ENCODE measurements around the gene TEDC1. TPM values are rescaled to one million over a fixed set of nuclear protein-coding genes. Genes with fewer than 3 reads are reported as not detected.
A peak's percentile ranks its signal among the peaks of the same experiment; 100 is the strongest.

TEDC1 gene
- total RNA-seq (2021), result 16.4 to 17.9 TPM (median 16.7 TPM) in 3 replicates
- percentile 41 among the genes with signal in this experiment for Bru-seq, nascent RNA
- long read RNA-seq, experiment 1, transcript TEDC1-204 (8 exons, 1,630 nt), result major isoform, 7 of 25 reads
- long read RNA-seq, experiment 1, partial matches to known transcripts, result 3 of 25 reads
- long read RNA-seq, experiment 1, other reads (novel, unspliced or antisense), result 9 of 25 reads
- long read RNA-seq, experiment 2, full-length matches to known transcripts, result 12 of 21 reads
- long read RNA-seq, experiment 2, partial matches to known transcripts, result 4 of 21 reads
- long read RNA-seq, experiment 2, other reads (novel, unspliced or antisense), result 5 of 21 reads
- long read RNA-seq, experiment 3, partial matches to known transcripts, result 0 of 4 reads
- long read RNA-seq, experiment 3, other reads (novel, unspliced or antisense), result 4 of 4 reads

- Mint-ChIP-seq H3K9me3 (no peaks in the 10 kb centered on the region), H3K36me3 (no peaks in the 10 kb centered on the region), H3K4me1 (peaks cover 4% of the 10 kb centered on the region), H3K4me3 (peak within 1 kb of the TSS; percentile 71), H3K27me3 (ENCODE audit: low read depth) (peaks cover 38% of the 10 kb centered on the region), H3K27ac (no peak within 1 kb of the TSS; the same call in none of the 2 replicates)
- ATAC-seq, result peak; percentile 82
- CTCF ChIA-PET, result interaction anchor here (0.6 to 3.4 kb wide), 18 partner anchors 8 to 336 kb away, joined by 3 to 93 read pairs (median 8); partner anchors contain the start of gene BRF1
- POLR2A ChIA-PET, result interaction anchor here (1.7 kb wide), 1 partner anchor 10 kb away, joined by 10 read pairs; no protein-coding TSS in a partner anchor
- DNase-seq (ENCODE audit: low spot score), result peak; percentile 97
- TF ChIP-seq ZBTB21 (CRISPR knock-in tag; IDR thresholded peaks at IDR 0.05; ENCODE audit: borderline replicate concordance) (0 out of 2 replicates have a peak, but pooled peaks have one; percentile 39), JAZF1 (CRISPR knock-in tag; IDR thresholded peaks at IDR 0.05) (no peak), ZNF219 (CRISPR knock-in tag; IDR thresholded peaks at IDR 0.05; ENCODE audit: borderline replicate concordance) (0 out of 2 replicates have a peak, but pooled peaks have one; percentile 14), TCF7 (CRISPR knock-in tag; IDR thresholded peaks at IDR 0.05; ENCODE audit: low read depth) (no peak), ELF4 (CRISPR knock-in tag; IDR thresholded peaks at IDR 0.05; ENCODE audit: low read depth) (no peak), FOXJ3 (CRISPR knock-in tag; IDR thresholded peaks at IDR 0.05; ENCODE audit: borderline replicate concordance) (no peak), NFE2L1 (CRISPR knock-in tag; IDR thresholded peaks at IDR 0.05) (no peak), SMAD3 (CRISPR knock-in tag; IDR thresholded peaks at IDR 0.05; ENCODE audit: borderline replicate concordance) (no peak), GRHL2 (CRISPR knock-in tag; IDR thresholded peaks at IDR 0.05; ENCODE audit: insufficient replicate concordance, severe bottlenecking) (no peak), NR1H2 (CRISPR knock-in tag; IDR thresholded peaks at IDR 0.05) (no peak), ZNF416 (CRISPR knock-in tag; IDR thresholded peaks at IDR 0.05) (no peak), ZNF671 (CRISPR knock-in tag; IDR thresholded peaks at IDR 0.05) (no peak), ZNF232 (CRISPR knock-in tag; IDR thresholded peaks at IDR 0.05) (peak; percentile 85), IRF1 (CRISPR knock-in tag; IDR thresholded peaks at IDR 0.05) (no peak), ZNF138 (CRISPR knock-in tag; conservative IDR thresholded peaks at IDR 0.05) (no peak), RELA (CRISPR knock-in tag; IDR thresholded peaks at IDR 0.05; ENCODE audit: borderline replicate concordance) (no peak), ZNF396 (CRISPR knock-in tag; IDR thresholded peaks at IDR 0.05; ENCODE audit: borderline replicate concordance) (no peak), E2F5 (CRISPR knock-in tag; IDR thresholded peaks at IDR 0.05) (no peak; the same call in none of the 2 replicates), FOXK1 (CRISPR knock-in tag; IDR thresholded peaks at IDR 0.05) (peak; percentile 84), ESRRA (CRISPR knock-in tag; IDR thresholded peaks at IDR 0.05; ENCODE audit: borderline replicate concordance) (peak; percentile 84; the same call in 1 of the 2 replicates), IRF2 (CRISPR knock-in tag; IDR thresholded peaks at IDR 0.05; ENCODE audit: borderline replicate concordance, low read depth) (no peak), SMAD4 (CRISPR knock-in tag; IDR thresholded peaks at IDR 0.05) (no peak), EMX1 (CRISPR knock-in tag; IDR thresholded peaks at IDR 0.05) (no peak), FOXP1 (CRISPR knock-in tag; IDR thresholded peaks at IDR 0.05; ENCODE audit: borderline replicate concordance) (peak; percentile 53; the same call in 1 of the 2 replicates)
- TF ChIP-seq, protein P1, sequence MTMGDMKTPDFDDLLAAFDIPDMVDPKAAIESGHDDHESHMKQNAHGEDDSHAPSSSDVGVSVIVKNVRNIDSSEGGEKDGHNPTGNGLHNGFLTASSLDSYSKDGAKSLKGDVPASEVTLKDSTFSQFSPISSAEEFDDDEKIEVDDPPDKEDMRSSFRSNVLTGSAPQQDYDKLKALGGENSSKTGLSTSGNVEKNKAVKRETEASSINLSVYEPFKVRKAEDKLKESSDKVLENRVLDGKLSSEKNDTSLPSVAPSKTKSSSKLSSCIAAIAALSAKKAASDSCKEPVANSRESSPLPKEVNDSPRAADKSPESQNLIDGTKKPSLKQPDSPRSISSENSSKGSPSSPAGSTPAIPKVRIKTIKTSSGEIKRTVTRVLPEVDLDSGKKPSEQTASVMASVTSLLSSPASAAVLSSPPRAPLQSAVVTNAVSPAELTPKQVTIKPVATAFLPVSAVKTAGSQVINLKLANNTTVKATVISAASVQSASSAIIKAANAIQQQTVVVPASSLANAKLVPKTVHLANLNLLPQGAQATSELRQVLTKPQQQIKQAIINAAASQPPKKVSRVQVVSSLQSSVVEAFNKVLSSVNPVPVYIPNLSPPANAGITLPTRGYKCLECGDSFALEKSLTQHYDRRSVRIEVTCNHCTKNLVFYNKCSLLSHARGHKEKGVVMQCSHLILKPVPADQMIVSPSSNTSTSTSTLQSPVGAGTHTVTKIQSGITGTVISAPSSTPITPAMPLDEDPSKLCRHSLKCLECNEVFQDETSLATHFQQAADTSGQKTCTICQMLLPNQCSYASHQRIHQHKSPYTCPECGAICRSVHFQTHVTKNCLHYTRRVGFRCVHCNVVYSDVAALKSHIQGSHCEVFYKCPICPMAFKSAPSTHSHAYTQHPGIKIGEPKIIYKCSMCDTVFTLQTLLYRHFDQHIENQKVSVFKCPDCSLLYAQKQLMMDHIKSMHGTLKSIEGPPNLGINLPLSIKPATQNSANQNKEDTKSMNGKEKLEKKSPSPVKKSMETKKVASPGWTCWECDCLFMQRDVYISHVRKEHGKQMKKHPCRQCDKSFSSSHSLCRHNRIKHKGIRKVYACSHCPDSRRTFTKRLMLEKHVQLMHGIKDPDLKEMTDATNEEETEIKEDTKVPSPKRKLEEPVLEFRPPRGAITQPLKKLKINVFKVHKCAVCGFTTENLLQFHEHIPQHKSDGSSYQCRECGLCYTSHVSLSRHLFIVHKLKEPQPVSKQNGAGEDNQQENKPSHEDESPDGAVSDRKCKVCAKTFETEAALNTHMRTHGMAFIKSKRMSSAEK (CRISPR knock-in tag; IDR thresholded peaks at IDR 0.05; ENCODE audit: borderline replicate concordance), result no peak
- TF ChIP-seq, protein P2, sequence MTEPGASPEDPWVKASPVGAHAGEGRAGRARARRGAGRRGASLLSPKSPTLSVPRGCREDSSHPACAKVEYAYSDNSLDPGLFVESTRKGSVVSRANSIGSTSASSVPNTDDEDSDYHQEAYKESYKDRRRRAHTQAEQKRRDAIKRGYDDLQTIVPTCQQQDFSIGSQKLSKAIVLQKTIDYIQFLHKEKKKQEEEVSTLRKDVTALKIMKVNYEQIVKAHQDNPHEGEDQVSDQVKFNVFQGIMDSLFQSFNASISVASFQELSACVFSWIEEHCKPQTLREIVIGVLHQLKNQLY (CRISPR knock-in tag; IDR thresholded peaks at IDR 0.05), result no peak
- TF ChIP-seq, protein P3, sequence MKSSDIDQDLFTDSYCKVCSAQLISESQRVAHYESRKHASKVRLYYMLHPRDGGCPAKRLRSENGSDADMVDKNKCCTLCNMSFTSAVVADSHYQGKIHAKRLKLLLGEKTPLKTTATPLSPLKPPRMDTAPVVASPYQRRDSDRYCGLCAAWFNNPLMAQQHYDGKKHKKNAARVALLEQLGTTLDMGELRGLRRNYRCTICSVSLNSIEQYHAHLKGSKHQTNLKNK (CRISPR knock-in tag; IDR thresholded peaks at IDR 0.05), result no peak
- TF ChIP-seq, protein P4, sequence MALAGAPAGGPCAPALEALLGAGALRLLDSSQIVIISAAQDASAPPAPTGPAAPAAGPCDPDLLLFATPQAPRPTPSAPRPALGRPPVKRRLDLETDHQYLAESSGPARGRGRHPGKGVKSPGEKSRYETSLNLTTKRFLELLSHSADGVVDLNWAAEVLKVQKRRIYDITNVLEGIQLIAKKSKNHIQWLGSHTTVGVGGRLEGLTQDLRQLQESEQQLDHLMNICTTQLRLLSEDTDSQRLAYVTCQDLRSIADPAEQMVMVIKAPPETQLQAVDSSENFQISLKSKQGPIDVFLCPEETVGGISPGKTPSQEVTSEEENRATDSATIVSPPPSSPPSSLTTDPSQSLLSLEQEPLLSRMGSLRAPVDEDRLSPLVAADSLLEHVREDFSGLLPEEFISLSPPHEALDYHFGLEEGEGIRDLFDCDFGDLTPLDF (CRISPR knock-in tag; IDR thresholded peaks at IDR 0.05), result 0 out of 2 replicates have a peak, but pooled peaks have one; percentile 65
Measured at GRCh38 chr14:105490572-105491365, at the start of gene TEDC1. Gene TEDC1, plus strand, starts transcription at chr14:105491246. Its CDS starts 130 bp downstream, at chr14:105491376.
